Endometrium (tissue), 2 donors: ENCODE results near the gene HOXC4.
"Not testable (repeated sequence)": the region's sequence is repeated elsewhere in the genome, so short reads cannot be mapped to it uniquely, and the experiment has no call there.

Source experiments
- FAIRE-seq: peaks from 2 replicates; lab custom pipeline; 2012; peaks lifted over from hg19 to GRCh38; lab: Jason Lieb, UNC
- donor health status: control.
- donor health status: control.

Gene HOXC4

GRCh38 chr12:54041097-54041690 lies 12.4 kb upstream of the HOXC4 start:
- no peak for FAIRE-seq

GRCh38 chr12:54042033-54042432 lies 11.6 kb upstream of the HOXC4 start:
- not testable (repeated sequence) for FAIRE-seq

GRCh38 chr12:54042970-54043853 lies 10.4 kb upstream of the HOXC4 start:
- no peak for FAIRE-seq

GRCh38 chr12:54044425-54045103 lies 9.1 kb upstream of the HOXC4 start:
- FAIRE-seq: no peak

- no peak for FAIRE-seq
Observed at GRCh38 chr12:54045401-54045800, 8.2 kb upstream of the HOXC4 start.

- FAIRE-seq: no peak
Observed at GRCh38 chr12:54045868-54046521, 7.6 kb upstream of the HOXC4 start.

GRCh38 chr12:54046809-54047159 lies 6.9 kb upstream of the HOXC4 start:
- FAIRE-seq: no peak

GRCh38 chr12:54047160-54047963 lies 6.3 kb upstream of the HOXC4 start:
- no peak for FAIRE-seq

- no peak for FAIRE-seq
Observed at GRCh38 chr12:54047964-54048303, 5.7 kb upstream of the HOXC4 start.

- no peak for FAIRE-seq
Observed at GRCh38 chr12:54048406-54049093, 5.1 kb upstream of the HOXC4 start.

GRCh38 chr12:54049108-54049507 lies 4.5 kb upstream of the HOXC4 start:
- no peak for FAIRE-seq

GRCh38 chr12:54050482-54050810 lies 3.2 kb upstream of the HOXC4 start:
- FAIRE-seq: no peak

- no peak for FAIRE-seq
Observed at GRCh38 chr12:54051026-54051842, 2.4 kb upstream of the HOXC4 start.

GRCh38 chr12:54051874-54052437 lies 1.7 kb upstream of the HOXC4 start:
- FAIRE-seq: no peak

GRCh38 chr12:54052438-54053002 lies 1.1 kb upstream of the HOXC4 start:
- no peak for FAIRE-seq

- FAIRE-seq: no peak
Observed at GRCh38 chr12:54053003-54053750, 458 bp upstream of the HOXC4 start.

- no peak for FAIRE-seq
Observed at GRCh38 chr12:54054742-54055194, 1.1 kb downstream of the HOXC4 start.

GRCh38 chr12:54055552-54055951 lies 1.9 kb downstream of the HOXC4 start:
- no peak for FAIRE-seq

- no peak for FAIRE-seq
Observed at GRCh38 chr12:54056110-54056509, 2.5 kb downstream of the HOXC4 start.
